ENCODE measurements around the gene ABCB10. TPM values are rescaled to one million over a fixed set of nuclear protein-coding genes. Genes with fewer than 3 reads are reported as not detected.
"Not testable (repeated sequence)": the region's sequence is repeated elsewhere in the genome, so short reads cannot be mapped to it uniquely, and the experiment has no call there.

Gene ABCB10
- total RNA-seq, 1 experiment from 2014 or later = 31.9 TPM

DNA sequence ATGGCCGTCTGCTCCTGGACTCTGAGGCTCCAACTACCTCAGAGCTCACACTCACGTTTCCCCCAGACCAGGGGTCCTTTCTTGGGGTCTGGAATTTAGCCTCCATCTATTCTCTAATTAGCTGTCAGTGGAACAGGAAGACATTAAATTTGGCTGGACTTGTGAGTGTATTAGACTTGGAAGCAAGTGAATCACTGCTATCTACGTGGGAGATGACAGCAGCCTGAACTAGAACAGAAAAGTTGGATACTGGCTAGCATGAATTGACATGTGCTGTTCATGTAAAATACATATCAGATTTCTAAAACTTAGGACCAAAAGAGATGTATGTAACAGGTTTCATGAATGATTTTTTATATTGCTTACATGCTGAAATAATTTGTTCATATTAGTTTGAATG is 39.4 kb upstream of the ABCB10 start:
- H3K4me1 ChIP-seq = no peaks in the 10 kb centered on the region
- BruUV-seq (replicated peaks) = no TSS peak
- no peaks in the 10 kb centered on the region for H3K9me3 ChIP-seq
- intact Hi-C loops (cut with micrococcal nuclease; ENCODE audit: unreplicated experiment) = no loop called here
- Mint-ChIP-seq H3K9me3 (ENCODE audit: unreplicated experiment) (no peaks in the 10 kb centered on the region), H3K36me3 (ENCODE audit: insufficient read depth, unreplicated experiment) (peaks cover 28% of the 10 kb centered on the region), H3K27ac (ENCODE audit: unreplicated experiment) (no peak overlapping the region), H3K4me3 (ENCODE audit: unreplicated experiment) (no peak overlapping the region), H3K4me1 (ENCODE audit: low read depth, unreplicated experiment) (no peaks in the 10 kb centered on the region), H3K27me3 (ENCODE audit: insufficient read depth, unreplicated experiment) (no peaks in the 10 kb centered on the region)
- POLR2A ChIA-PET = no interaction called here
- no peak for DNase-seq
- H3K4me3 ChIP-seq (ENCODE audit: low read depth, low read length) = no peak overlapping the region
- H3K36me3 ChIP-seq (ENCODE audit: control insufficient read depth, insufficient read depth, low read length) = no peaks in the 10 kb centered on the region
- no peak for TF ChIP-seq CTCF (IDR thresholded peaks at IDR 0.05; ENCODE audit: insufficient read depth in 1 of 2, low read depth in 1 of 2, low read length in 1 of 2, severe bottlenecking in 1 of 2, unreplicated experiment in 1 of 2)
- H3K27me3 ChIP-seq (replicated peaks; ENCODE audit: control insufficient read depth, insufficient read depth, low read length) = no peaks in the 10 kb centered on the region
- CTCF ChIA-PET = no interaction called here

GRCh38 chr1:229596925-229597699 is 38.6 kb upstream of the ABCB10 start:
- CTCF ChIA-PET = interaction anchor here (0.6 kb wide), 1 partner anchor 506 kb away, joined by 4 read pairs; no protein-coding TSS in a partner anchor
- peaks cover 22% of the 10 kb centered on the region for H3K36me3 Mint-ChIP-seq (ENCODE audit: insufficient read depth, unreplicated experiment)
- POLR2A ChIA-PET = no interaction called here
- H3K27me3 Mint-ChIP-seq (ENCODE audit: insufficient read depth, unreplicated experiment) = no peaks in the 10 kb centered on the region
- no peaks in the 10 kb centered on the region for H3K4me1 ChIP-seq
- TF ChIP-seq CTCF (IDR thresholded peaks at IDR 0.05; ENCODE audit: insufficient read depth in 1 of 2, low read depth in 1 of 2, low read length in 1 of 2, severe bottlenecking in 1 of 2, unreplicated experiment in 1 of 2) = no peak
- H3K9me3 Mint-ChIP-seq (ENCODE audit: unreplicated experiment) = no peaks in the 10 kb centered on the region
- intact Hi-C loops (cut with micrococcal nuclease; ENCODE audit: unreplicated experiment) = no loop called here
- no peak for DNase-seq
- BruUV-seq (replicated peaks) = no TSS peak
- no peak overlapping the region for H3K27ac Mint-ChIP-seq (ENCODE audit: unreplicated experiment)
- H3K4me3 ChIP-seq (ENCODE audit: low read depth, low read length) = no peak overlapping the region
- no peak overlapping the region for H3K4me3 Mint-ChIP-seq (ENCODE audit: unreplicated experiment)
- no peaks in the 10 kb centered on the region for H3K4me1 Mint-ChIP-seq (ENCODE audit: low read depth, unreplicated experiment)
- no peaks in the 10 kb centered on the region for H3K9me3 ChIP-seq
- H3K27me3 ChIP-seq (replicated peaks; ENCODE audit: control insufficient read depth, insufficient read depth, low read length) = no peaks in the 10 kb centered on the region
- H3K36me3 ChIP-seq (ENCODE audit: control insufficient read depth, insufficient read depth, low read length) = no peaks in the 10 kb centered on the region

DNA sequence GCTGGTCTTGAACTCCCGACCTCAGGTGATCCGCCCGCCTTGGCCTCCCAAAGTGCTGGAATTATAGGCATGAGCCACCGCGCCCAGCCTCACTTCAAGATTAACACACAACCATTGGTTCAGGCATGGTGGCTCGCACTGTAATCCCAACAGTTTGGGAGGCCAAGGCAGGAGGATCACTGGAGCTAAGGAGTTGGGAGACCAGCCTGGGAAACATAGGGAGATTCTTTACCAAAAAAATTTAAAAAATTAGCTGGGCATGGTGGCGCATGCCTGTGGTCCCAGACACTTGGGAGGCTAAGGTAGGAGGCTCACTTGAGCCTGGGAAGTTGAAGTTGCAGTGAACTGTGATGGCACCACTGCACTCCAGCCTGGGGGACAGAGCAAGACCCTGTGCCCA is 37.4 kb upstream of the ABCB10 start:
- H3K4me1 ChIP-seq; H3K9me3 ChIP-seq; H3K9me3 Mint-ChIP-seq (ENCODE audit: unreplicated experiment); POLR2A ChIA-PET; H3K4me1 Mint-ChIP-seq (ENCODE audit: low read depth, unreplicated experiment); BruUV-seq (replicated peaks); CTCF ChIA-PET; H3K27me3 Mint-ChIP-seq (ENCODE audit: insufficient read depth, unreplicated experiment); H3K27me3 ChIP-seq (replicated peaks; ENCODE audit: control insufficient read depth, insufficient read depth, low read length); intact Hi-C loops (cut with micrococcal nuclease; ENCODE audit: unreplicated experiment); H3K27ac Mint-ChIP-seq (ENCODE audit: unreplicated experiment); H3K4me3 Mint-ChIP-seq (ENCODE audit: unreplicated experiment); DNase-seq; H3K4me3 ChIP-seq (ENCODE audit: low read depth, low read length); H3K36me3 ChIP-seq (ENCODE audit: control insufficient read depth, insufficient read depth, low read length): not testable (repeated sequence)
- H3K36me3 Mint-ChIP-seq (ENCODE audit: insufficient read depth, unreplicated experiment) = peaks cover 14% of the 10 kb centered on the region
